GM12874 (cell line): ENCODE measurements around the gene QKI.

Experiments used
- TF ChIP-seq, protein P1 (sequence below): IDR thresholded peaks from 2 replicates; pipeline ENCODE4 v1.5.1; 2011; ENCODE audit warnings: low read depth, mild to moderate bottlenecking, control low read depth, low read length, moderate library complexity; ENCODE audit not compliant: insufficient read depth

Gene QKI

DNA sequence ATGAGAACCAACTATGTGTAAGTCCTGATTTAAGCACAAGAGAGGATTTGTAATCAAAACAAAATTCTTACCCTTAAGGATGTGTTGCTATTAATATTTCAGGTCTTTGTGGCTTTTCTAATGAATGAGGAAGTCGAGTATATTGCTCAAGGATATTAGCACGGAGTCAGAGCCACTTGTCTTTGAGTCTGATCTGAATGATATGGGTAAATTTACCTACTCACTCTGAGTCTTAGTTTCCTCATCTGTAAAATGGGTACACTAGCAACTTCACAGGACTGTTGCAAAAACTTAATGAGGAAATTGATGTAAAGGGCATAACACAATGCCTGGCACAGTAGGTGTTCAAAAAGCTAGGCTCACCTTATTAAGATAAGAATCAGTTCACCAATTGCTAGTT lies 30.0 kb upstream of the QKI start:
- TF ChIP-seq, protein P1, sequence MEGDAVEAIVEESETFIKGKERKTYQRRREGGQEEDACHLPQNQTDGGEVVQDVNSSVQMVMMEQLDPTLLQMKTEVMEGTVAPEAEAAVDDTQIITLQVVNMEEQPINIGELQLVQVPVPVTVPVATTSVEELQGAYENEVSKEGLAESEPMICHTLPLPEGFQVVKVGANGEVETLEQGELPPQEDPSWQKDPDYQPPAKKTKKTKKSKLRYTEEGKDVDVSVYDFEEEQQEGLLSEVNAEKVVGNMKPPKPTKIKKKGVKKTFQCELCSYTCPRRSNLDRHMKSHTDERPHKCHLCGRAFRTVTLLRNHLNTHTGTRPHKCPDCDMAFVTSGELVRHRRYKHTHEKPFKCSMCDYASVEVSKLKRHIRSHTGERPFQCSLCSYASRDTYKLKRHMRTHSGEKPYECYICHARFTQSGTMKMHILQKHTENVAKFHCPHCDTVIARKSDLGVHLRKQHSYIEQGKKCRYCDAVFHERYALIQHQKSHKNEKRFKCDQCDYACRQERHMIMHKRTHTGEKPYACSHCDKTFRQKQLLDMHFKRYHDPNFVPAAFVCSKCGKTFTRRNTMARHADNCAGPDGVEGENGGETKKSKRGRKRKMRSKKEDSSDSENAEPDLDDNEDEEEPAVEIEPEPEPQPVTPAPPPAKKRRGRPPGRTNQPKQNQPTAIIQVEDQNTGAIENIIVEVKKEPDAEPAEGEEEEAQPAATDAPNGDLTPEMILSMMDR, result no peak

DNA sequence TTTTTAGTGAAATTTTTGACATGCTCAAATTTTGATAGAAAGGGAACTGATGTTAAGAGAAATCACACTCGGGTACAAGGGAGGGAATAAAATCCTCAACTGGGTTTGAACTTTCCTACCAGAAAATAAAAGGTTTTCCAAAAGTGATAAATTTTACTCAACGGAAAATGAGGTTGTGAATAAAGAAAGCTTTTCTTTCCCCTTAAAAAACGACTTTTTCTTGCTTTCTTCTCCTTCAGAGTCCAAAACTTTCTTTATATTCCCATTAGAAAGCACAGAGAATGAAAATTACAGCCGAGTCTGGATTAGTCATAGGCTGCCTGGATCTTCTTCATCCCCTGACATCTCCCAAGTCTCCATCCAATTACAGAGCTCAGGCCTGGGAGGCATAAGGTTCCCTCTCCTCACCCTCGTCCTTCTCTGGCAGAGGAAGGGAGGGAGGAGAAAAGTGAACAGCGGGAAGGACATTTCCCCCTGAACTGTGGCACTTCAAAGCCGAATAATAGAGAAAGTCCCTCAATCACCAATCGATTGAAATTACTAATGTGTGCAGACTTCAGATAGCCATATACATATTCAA lies 28.1 kb upstream of the QKI start:
- TF ChIP-seq, protein P1, result no peak

DNA sequence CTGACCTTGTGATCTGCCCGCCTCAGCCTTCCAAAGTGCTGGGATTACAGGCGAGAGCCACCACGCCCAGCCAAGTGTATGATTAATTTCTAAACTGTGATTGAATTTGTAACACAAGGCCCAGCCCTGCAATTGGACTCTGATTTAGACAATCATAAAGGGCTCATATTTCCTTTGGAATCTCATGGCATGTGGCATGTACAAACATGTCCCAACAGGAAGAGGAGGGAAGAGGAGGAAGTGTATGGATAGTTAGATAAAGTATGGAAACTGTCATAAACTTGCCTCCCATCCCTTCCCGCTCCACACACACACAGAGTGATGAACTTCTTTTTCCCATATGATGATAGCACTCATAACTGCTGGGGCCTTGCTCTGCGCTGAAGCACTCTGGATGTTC lies 27.2 kb upstream of the QKI start:
- TF ChIP-seq, protein P1, result no peak

DNA sequence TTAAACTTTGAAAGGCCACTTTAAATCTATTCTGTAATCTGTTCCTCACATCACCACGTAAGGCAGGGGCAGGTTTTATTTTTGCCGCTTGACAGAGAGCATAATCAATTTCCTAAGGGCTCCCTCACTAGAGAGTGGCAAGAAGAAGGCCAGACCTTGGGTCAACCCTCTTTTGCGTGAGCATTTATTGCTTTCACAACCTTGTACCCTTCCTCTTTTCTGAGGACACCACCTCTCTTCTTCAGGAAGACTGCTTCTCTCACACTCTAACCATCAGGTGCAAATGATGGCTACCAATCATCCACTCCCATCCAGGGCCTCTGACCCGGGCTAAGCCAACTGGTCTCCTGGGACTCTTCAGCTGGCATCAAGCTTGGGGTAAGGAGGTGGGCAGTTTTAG lies 25.2 kb upstream of the QKI start:
- TF ChIP-seq, protein P1, result no peak

DNA sequence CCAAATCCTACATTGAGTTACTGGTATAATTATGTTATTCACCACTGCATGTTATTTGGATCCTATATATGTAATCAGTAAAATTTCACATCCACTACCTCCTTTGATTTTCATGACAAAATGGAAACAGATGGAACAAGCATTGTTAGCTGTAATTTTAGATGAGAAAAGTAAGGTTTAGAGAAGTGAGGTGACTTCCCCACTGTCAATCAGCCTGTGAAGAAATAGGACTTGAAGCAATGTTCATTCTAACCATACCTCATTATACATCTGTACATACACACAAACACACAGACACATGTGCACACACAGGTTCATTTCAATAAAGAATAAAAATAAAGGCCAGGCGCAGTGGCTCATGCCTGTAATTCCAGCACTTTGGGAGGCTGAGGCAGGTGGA lies 23.7 kb upstream of the QKI start:
- TF ChIP-seq, protein P1, result no peak

DNA sequence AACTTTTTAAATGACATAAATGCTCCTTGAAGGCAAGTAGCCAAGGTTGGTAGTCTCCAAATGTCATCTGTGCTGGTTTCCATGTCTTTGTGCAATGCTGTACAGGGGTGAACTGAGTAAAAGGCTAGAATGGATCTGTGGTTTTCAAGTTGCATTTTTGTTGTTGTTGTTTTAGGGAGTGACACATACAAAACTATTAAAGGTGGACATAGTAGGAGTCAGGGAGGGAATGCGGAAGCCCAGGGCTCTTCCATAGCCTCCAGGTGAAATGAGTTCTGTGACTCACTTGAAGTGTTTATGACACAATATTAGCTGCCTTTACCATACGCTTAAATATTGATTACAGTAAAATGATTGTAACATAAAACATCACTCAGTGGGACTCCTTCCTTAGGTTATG lies 22.5 kb upstream of the QKI start:
- TF ChIP-seq, protein P1, result no peak

DNA sequence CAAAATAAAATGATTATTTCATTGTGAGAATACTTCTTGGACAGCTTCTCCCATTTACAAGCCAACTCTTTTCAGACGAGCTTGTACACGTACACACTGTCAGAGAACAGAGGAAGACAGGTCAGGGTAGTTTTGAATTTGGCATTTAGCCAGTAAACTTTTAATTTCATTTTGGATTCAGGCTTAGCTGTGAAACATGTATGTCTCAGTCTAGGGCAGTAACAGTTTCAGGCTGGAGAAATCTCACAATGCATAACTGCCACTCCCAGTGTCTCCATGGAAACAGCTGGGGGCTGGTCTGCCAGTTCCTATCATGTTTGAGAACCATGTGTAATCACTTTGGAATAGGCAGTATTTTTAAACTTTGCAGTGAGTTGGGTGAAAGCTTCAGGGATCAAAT lies 22.0 kb upstream of the QKI start:
- TF ChIP-seq, protein P1, result no peak
